Endometrial microvascular endothelial cells (primary cell): ENCODE results near the gene EFNB2. TPM values are rescaled to one million over a fixed set of nuclear protein-coding genes. Genes with fewer than 3 reads are reported as not detected.

Source experiments
- in situ Hi-C: cut with HindIII; loops from 2 replicates; pipeline ENCODE4 v1.10.0; 2017; ENCODE audit warnings: low sequenced_read_pairs, low pct_unique_long_range_greater_than_20kb; ENCODE audit errors: inconsistent ontology term
- total RNA-seq: library from RNA; depleted of rRNA; stranded (reverse); fragments of >200 nt; gene quantifications from one replicate; pipeline ENCODE4 v1.2.3, GENCODE V29; 2015; ENCODE audit errors: inconsistent ontology term

EFNB2 gene
- total RNA-seq, 1 donor from 2014 or later = 29.5 TPM

GRCh38 chr13:106529415-106530170 lies 5.9 kb downstream of the EFNB2 start:
- in situ Hi-C loops = no loop called here

DNA sequence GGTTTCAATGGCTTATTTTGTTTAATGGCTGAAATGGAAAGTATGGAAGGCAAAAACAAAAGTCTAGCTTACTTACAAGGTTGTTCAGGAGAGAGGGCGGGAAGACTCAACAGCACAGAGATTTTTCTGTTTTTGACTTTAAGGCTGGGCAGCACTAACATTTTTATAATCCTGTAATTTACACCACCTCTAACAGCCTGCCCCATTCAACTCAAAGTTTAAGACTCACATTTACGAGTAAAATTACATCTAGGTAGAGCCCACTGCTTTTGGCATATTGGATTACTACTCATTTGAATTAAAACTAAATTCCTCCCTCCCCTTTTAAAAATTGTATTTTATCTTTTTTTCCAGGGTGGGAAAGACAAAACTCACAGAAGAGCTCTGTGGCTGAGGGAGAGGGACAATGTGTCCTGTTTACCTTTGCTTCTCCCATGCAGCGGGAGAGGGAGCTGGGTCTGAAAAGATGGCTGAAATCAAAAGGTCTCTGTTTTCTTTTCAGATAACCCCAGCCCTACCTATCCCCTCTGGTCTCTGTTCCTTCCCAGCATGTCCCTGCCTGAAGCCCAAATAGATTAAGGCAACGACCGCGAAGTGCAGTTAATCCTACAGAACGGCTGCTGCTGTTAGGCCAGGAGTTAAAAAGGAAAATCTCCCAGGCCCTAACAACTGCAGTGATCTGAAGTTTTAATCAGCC lies 6.6 kb downstream of the EFNB2 start:
- in situ Hi-C loops = no loop called here

GRCh38 chr13:106527826-106528225 lies 7.6 kb downstream of the EFNB2 start:
- in situ Hi-C loops = no loop called here

DNA sequence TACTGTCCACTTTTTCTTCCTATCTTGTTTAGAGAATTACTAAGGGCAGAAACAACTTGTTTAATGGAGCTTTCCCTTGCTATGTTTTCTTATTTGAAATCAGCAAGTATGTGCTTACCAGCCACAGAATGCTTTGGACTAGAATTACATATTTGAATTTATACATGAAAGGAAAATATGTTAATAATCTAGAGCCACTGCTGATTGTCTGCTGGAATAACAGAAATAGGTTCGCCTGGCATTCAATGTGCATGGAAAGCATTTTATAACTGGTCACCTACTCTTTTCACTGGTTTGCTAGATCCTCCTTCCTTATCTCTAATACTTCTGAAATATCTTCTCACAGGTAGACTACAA lies 8.0 kb downstream of the EFNB2 start:
- in situ Hi-C loops = no loop called here

GRCh38 chr13:106526738-106527444 lies 8.6 kb downstream of the EFNB2 start:
- in situ Hi-C loops = no loop called here

GRCh38 chr13:106525865-106526264 lies 9.6 kb downstream of the EFNB2 start:
- in situ Hi-C loops = no loop called here

- in situ Hi-C loops = loop anchor here (25.0 kb wide), 3 partner anchors 162 to 1087 kb away; no protein-coding TSS in a partner anchor
Measured at GRCh38 chr13:106524108-106524507, 11.4 kb downstream of the EFNB2 start.

- in situ Hi-C loops = loop anchor here (25.0 kb wide), 3 partner anchors 161 to 1086 kb away; no protein-coding TSS in a partner anchor
Measured at GRCh38 chr13:106523576-106523975, 11.9 kb downstream of the EFNB2 start.

GRCh38 chr13:106522898-106523525 lies 12.4 kb downstream of the EFNB2 start:
- in situ Hi-C loops = loop anchor here (25.0 kb wide), 3 partner anchors 161 to 1086 kb away; no protein-coding TSS in a partner anchor

GRCh38 chr13:106522112-106522705 lies 13.3 kb downstream of the EFNB2 start:
- in situ Hi-C loops = loop anchor here (25.0 kb wide), 3 partner anchors 160 to 1085 kb away; no protein-coding TSS in a partner anchor

DNA sequence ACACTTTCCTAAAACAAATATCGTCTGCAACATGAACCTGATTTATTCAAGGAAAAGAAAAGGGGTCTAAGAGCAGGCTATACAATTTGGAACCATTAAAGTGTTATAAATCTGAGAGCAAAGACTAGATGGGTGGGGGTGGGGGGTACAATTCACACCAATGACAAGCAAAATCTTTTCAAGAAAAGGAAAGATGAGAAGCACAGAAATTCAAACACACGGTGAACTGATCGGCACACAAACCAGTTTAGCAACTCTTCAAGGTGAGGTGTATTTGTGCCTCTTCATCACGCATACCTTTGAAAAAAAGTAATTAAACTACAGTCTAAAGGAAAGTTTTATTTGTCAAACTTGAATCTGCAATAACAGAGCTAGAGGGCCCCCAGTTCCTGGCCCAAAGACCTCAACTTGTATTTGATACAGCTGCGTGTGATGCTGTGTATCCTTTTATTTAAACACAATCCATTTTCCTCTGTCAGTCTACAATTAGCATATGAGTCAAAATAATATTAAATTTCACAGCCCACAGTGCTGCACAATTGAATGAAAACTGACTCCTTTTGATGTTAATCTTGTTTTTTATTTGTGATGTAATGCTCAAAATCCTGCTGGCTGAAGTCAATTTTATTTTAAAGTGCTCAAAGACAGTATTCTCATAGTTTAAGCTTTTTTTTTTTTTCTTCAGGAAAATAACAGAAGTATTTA lies 14.2 kb downstream of the EFNB2 start:
- in situ Hi-C loops = loop anchor here (25.0 kb wide), 3 partner anchors 159 to 1084 kb away; no protein-coding TSS in a partner anchor

GRCh38 chr13:106520251-106521054 lies 15.0 kb downstream of the EFNB2 start:
- in situ Hi-C loops = loop anchor here (25.0 kb wide), 3 partner anchors 158 to 1083 kb away; no protein-coding TSS in a partner anchor

DNA sequence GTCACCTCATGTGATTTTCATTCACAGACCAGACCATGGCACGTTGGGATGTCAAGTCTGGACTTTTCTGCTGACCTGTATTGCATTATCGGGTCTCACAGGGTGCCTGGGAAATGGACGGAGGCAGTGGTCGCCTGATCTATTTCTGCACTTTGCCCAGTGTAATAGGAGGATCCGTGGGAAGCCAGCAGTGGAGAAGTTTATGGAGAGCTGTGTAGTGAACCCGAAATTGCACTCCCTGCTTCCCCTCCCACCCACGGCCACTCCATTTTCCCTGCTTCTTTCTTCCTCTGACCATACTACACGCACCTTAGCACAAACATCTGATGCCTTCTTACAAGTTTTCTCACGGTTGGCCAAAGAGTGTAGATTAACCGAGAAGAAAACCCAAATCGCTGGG lies 16.9 kb downstream of the EFNB2 start:
- in situ Hi-C loops = loop anchor here (25.0 kb wide), 3 partner anchors 156 to 1081 kb away; no protein-coding TSS in a partner anchor

DNA sequence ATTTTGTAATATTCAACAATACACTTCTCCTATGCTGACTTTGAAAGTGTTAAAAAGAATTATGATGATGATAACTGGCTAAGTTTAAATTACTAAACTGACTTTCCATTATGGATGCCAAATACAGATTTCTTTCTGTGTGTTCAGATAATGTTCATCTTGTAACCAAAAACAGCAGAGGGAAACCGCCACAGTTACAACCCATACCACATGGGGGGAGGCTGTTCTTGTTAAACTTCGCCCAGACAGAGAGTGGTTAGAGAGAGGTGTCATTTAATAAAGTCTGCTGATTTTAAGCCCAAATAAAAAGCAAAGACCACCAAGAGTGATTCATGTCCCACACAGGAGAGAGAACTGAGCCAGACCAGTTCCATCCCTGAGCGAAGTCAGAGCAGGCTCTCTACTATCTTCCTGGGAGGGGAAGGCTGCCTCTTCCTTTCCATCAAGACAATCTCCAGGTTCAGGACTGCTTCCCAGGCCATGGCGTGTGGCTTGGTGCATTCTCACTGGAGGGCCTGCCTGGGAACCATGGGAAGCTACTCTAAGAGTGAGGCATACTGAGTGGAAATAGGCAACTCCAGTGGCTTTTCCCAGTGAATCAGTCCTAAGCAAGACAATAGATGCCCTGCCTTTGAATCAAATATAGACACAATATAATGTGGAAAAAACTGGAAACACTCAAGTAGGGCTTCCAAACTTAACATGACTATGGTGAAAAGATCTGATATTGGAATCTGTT lies 18.2 kb downstream of the EFNB2 start:
- in situ Hi-C loops = loop anchor here (25.0 kb wide), 3 partner anchors 155 to 1080 kb away; no protein-coding TSS in a partner anchor

GRCh38 chr13:106515635-106516254 lies 19.7 kb downstream of the EFNB2 start:
- in situ Hi-C loops = loop anchor here (25.0 kb wide), 3 partner anchors 153 to 1078 kb away; no protein-coding TSS in a partner anchor
